Nephron progenitor cell (in vitro differentiated cells): Measurements from ENCODE around the gene HSD17B3.

Experiments
- DNase-seq: peaks from one replicate; pipeline ENCODE4 v3.0.0; 2021
- H3K27ac Mint-ChIP-seq: 2 replicates; pipeline ENCODE4 v1.8.0; 2021; ENCODE audit warnings: mild to moderate bottlenecking, moderate library complexity, mixed read lengths
- H3K27me3 Mint-ChIP-seq: 2 replicates; pipeline ENCODE4 v1.8.0; 2021; ENCODE audit warnings: mild to moderate bottlenecking, low read depth, mixed read lengths; ENCODE audit not compliant: poor library complexity
- H3K36me3 Mint-ChIP-seq: 2 replicates; pipeline ENCODE4 v1.8.0; 2021; ENCODE audit warnings: low read depth, mixed read lengths
- H3K4me1 Mint-ChIP-seq: 2 replicates; pipeline ENCODE4 v1.8.0; 2021; ENCODE audit warnings: mixed read lengths
- H3K4me3 Mint-ChIP-seq: 2 replicates; pipeline ENCODE4 v1.8.0; 2021; ENCODE audit warnings: mild to moderate bottlenecking, moderate library complexity, mixed read lengths
- H3K9me3 Mint-ChIP-seq: 2 replicates; pipeline ENCODE4 v1.8.0; 2021; ENCODE audit warnings: mild to moderate bottlenecking, moderate library complexity, mixed read lengths
- CTCF ChIP-seq: fragments of 200-600 bp; sonication (generic); IDR thresholded peaks from 2 replicates; pipeline ENCODE4 v1.5.0; 2021; ENCODE audit warnings: antibody characterized with exemption

HSD17B3 gene

GRCh38 chr9:96201140-96201539, 100.8 kb downstream of the HSD17B3 start:
- peaks cover 5% of the 10 kb centered on the region for H3K27me3 Mint-ChIP-seq
- H3K9me3 Mint-ChIP-seq = peaks cover 23% of the 10 kb centered on the region
- DNase-seq = no peak
- H3K36me3 Mint-ChIP-seq = no peaks in the 10 kb centered on the region
- peaks cover 12% of the 10 kb centered on the region for H3K4me1 Mint-ChIP-seq
- H3K4me3 Mint-ChIP-seq = no peak overlapping the region
- H3K27ac Mint-ChIP-seq = no peak overlapping the region
- no peak for TF ChIP-seq CTCF

- Mint-ChIP-seq H3K27ac (no peak overlapping the region), H3K27me3 (peaks cover 5% of the 10 kb centered on the region), H3K4me3 (no peak overlapping the region), H3K9me3 (peaks cover 22% of the 10 kb centered on the region), H3K4me1 (peaks cover 12% of the 10 kb centered on the region), H3K36me3 (no peaks in the 10 kb centered on the region)
- no peak for TF ChIP-seq CTCF
- DNase-seq = no peak
Measured at GRCh38 chr9:96199006-96199405, 103.0 kb downstream of the HSD17B3 start.

GRCh38 chr9:96195541-96195940, 106.4 kb downstream of the HSD17B3 start:
- DNase-seq = no peak
- Mint-ChIP-seq H3K27ac (no peak overlapping the region), H3K36me3 (peaks cover 25% of the 10 kb centered on the region), H3K27me3 (peaks cover 6% of the 10 kb centered on the region), H3K4me3 (no peak overlapping the region), H3K9me3 (peaks cover 43% of the 10 kb centered on the region), H3K4me1 (peaks cover 5% of the 10 kb centered on the region)
- TF ChIP-seq CTCF = no peak

- H3K4me1 Mint-ChIP-seq = peaks cover 16% of the 10 kb centered on the region
- no peak for TF ChIP-seq CTCF
- peaks cover 28% of the 10 kb centered on the region for H3K36me3 Mint-ChIP-seq
- peaks cover 6% of the 10 kb centered on the region for H3K27me3 Mint-ChIP-seq
- H3K9me3 Mint-ChIP-seq = peaks cover 60% of the 10 kb centered on the region
- no peak for DNase-seq
- H3K27ac Mint-ChIP-seq = no peak overlapping the region
- no peak overlapping the region for H3K4me3 Mint-ChIP-seq
Measured at GRCh38 chr9:96193236-96193755, 108.7 kb downstream of the HSD17B3 start.

GRCh38 chr9:96192710-96193109, 109.3 kb downstream of the HSD17B3 start:
- Mint-ChIP-seq H3K9me3 (peaks cover 60% of the 10 kb centered on the region), H3K4me3 (no peak overlapping the region), H3K27ac (no peak overlapping the region)

More at GRCh38 chr9:96192710-96193109, 109.3 kb downstream of the HSD17B3 start:
- TF ChIP-seq CTCF = no peak
- peaks cover 19% of the 10 kb centered on the region for H3K4me1 Mint-ChIP-seq
- H3K27me3 Mint-ChIP-seq = peaks cover 8% of the 10 kb centered on the region
- no peak for DNase-seq
- H3K36me3 Mint-ChIP-seq = peaks cover 28% of the 10 kb centered on the region
